Left forelimb (tissue), 1 donor: Measurements from ENCODE around the gene CXCR3.
"Not testable (repeated sequence)": the region's sequence is repeated elsewhere in the genome, so short reads cannot be mapped to it uniquely, and the experiment has no call there.

Experiments used
- DNase-seq: peaks from one replicate; pipeline ENCODE4 v3.0.0-alpha.2; 2018; ENCODE audit warnings: low spot score

Gene CXCR3

DNA sequence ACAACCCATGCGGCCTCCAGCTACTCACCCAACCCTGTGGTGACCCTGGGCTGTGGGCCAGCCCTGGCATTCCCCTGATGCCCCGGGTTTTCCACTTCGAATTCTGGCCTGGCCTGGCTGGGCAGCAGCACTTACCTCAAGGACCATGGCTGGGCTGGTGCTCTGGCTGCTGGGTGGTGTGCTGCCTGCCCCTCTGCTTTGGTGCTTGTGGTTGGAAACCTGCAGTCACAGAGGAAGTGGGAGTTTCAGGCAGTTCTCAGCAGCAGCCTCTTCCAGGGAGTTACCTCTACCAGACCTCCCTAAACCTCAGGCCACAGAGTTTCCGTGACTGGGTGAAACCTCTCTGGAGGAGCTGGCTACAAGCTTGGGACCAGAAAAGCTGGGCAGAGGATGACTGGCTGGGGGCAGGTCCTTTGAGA, at the start of gene CXCR3:
Gene CXCR3 (minus strand): TSS at position 209 of the 419 bp plus-strand sequence. CDS start 62 bp downstream, at position 147.
- no peak for DNase-seq

DNA sequence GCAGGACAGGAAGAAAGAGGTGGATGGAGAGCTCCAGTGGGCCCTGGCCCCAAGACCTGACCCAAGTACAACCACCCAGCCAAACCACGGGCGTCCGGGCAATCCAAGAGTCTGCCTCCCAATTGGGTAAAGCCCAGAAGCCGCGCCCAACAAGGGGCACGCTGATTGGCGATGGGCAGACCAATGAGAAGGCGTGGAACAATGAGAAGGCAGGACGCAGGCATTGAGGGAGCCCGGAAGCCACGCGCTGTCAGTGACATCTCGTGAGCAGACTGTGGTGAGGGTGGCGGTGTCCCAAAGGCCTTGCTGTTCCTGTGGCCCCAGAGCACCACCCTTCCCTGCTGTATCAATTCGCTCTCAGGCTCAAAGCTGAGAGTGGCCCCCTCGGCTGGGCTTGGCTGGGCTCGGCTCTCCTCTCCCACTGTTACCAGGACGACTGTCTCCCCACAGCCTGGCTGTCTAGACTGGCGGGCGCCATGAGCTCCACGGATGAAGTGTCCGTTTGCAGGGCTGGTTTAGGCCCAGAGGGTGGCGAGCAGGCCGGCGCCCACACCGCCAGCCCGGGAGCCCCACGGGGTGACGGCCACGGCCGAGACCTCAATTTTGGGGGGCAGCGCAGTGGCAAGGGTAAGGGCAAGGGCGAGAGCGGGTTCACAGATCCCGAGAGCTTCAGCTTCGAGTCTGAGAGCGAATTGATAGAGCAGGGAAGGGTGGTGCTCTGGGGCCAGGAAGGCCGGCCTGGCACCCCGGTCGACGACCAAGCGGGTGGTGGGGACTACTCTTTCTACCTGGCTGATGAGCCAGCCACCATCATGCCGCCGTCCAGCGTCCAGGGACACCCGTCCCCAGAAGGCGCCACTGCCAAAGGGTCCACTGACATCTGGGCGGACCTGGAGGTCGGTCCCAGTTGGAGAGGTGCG, 49.3 kb upstream of the CXCR3 start, which contains the start of gene LOC101059915:
Gene LOC101059915 (plus strand): TSS at position 219 of the 920 bp plus-strand sequence.
- no peak for DNase-seq

DNA sequence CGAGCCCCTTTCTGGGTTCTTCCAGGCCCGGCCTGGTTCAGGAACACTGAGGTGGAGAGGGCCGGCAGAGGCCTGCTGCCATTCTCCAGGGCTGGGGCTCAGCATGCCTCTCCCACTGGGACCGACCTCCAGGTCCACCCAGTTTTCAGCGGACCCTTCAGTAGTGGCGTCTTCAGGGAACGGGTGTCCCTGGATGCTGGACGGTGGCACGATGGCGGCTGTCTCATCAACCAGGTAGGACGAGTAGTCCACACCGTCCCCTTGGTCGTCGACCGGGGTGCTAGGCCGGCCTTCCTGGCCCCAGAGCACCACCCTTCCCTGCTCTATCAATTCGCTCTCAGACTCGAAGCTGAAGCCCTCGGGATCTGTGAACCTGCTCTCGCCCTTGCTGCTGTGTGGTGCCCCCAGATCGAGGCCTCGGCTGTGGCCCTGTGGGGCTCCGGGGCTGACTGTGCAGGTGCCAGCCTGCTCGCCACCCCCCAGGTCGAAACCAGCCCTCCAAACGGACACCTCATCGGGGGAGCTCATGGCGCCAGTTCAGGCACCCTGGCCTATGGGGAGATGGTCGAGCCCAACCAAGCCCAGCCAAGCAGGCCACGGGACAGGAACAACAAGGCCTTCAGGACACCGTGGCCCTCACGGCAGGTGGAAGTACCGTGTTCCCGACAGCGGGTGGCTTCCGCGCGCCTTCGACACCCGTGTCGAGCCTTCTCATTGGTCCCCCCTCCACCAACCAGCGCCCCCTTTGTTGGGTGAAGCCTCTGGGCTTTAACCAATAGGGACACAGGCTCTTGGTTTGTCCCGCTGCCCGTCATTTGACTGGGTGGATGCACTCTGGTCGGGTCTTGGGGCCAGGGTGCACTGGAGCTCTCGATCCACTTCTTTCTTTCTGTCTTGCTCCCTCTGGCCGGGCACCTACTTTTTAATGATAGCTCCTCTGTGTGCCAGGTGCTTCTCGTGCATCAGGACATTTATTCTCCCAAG, 48.2 kb upstream of the CXCR3 start:
- DNase-seq: no peak

DNA sequence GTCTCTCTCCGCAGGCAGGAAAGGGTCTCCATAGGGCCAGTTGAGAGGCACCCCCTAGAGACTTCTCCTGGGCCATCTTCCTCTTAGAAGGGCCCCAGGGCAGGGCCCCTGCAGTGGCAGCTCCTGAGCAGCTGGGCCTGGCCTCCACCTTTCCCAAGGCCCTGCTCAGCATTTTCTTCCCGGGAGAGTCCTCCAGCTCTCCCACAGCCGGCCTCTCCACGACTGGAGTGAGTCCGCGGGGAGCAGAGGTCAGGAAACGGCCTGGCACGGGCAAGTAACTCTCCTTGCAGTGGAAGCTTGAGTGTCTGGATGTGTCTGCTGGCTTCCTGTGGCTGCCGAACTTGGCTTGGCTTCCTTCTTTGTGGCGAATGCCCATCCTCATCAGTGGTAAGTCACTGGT, 47.4 kb upstream of the CXCR3 start:
- no peak for DNase-seq

DNA sequence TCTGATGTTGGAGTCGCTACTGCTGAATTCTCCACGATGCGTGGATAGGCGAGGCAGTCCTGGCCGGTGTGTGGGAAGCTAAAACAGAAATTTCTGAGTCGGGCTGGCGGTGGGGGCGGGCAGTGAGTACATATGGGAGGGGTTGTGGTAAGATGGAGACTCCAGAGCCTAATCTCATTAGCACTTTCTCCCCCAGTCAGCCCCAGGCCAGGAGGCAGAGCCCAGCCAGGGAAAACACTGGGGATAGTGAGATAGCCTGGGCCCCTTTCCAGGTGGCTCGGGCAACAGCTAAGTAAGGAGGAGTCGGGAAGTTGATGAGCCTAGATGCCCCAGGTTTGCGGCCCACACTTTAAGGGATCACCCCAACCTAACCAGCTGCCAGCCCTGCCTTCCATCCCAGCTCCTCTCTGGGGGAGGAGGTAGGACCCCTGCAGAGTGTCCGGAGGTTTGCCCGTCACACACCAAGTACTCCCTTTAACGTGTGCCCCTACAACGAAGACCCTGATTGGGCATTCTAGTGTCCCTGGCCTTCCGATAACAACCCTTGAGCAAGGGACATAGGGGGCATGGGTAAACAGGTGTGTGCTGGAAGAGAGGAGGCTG, 46.7 kb upstream of the CXCR3 start:
- DNase-seq: no peak

DNA sequence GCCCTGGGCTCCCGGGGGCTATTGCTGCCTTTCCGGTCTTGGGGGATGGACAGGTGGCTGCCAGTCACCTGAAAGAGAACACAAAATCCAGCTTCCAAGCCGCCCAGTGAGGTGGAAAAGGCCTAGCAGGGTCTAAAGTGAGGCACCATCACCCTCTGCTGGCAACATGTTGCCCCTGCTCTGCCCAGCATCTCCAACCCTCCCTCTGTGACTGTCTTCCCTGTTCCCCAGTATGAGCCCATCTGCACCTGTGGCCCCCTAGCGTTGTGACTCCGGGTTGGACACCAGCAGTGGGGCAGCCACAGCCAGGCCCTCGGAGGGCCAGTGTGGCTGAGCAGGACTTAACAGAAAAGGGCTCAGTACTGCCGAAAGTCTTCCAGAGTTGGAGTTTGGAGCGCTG, 45.9 kb upstream of the CXCR3 start:
- DNase-seq: not testable (repeated sequence)

DNA sequence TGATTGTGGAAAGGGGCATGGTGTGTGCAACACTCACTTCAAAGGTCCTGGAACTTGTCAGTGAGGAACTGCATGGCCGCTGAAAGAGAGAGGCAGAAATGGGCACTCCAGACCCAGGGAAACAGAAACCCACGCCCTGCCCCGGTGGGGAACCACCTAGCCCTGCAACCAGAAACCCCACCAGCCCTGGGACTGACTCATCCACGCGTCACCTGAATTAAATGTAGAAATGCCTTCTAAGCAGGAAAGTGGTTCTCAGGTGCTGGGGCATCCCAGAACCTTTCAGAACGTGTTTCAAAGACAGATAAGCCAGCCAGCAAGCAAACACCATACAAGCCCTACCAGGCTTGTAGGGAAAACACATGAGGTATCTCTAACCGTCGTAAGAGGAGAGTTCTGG, 44.9 kb upstream of the CXCR3 start:
- not testable (repeated sequence) for DNase-seq

DNA sequence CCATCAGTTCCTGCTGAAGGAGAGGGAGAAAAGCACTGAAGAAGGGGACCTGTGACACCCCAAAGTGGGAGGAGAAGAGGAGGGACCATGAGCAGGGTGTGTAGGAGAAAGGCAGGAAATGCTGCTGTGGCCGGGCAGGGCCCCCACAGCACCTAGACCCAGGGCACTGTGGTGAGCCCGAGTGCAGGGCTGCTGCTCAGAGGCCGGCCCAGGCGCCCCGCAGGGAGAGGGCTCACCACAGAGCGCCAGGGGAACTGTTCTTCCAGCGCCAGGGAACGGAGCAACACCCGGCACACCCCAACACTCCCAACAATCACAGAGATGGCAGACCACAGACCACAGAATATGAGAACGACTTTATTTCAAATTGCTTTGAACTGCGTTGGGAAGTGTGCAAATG, 44.3 kb upstream of the CXCR3 start:
- not testable (repeated sequence) for DNase-seq

DNA sequence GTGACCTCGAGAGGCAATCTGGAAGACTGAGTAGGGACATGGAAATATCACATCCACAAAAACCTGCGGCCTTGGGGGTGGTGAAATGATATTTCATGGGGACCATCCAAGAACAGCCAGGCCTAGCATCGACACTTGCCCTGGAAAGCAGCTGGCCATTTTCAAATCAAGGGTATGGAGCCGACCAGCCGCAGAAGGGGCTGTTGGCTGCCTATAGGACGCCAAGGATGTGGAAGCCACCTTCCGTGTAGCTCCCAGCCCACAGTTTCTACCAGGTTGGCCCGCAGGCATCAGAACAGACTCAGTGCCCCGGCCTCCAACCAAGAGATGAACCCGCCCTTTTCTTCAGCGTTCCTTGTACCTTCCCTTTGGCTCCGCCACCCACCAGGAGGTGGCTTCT, 43.6 kb upstream of the CXCR3 start:
- DNase-seq: no peak

DNA sequence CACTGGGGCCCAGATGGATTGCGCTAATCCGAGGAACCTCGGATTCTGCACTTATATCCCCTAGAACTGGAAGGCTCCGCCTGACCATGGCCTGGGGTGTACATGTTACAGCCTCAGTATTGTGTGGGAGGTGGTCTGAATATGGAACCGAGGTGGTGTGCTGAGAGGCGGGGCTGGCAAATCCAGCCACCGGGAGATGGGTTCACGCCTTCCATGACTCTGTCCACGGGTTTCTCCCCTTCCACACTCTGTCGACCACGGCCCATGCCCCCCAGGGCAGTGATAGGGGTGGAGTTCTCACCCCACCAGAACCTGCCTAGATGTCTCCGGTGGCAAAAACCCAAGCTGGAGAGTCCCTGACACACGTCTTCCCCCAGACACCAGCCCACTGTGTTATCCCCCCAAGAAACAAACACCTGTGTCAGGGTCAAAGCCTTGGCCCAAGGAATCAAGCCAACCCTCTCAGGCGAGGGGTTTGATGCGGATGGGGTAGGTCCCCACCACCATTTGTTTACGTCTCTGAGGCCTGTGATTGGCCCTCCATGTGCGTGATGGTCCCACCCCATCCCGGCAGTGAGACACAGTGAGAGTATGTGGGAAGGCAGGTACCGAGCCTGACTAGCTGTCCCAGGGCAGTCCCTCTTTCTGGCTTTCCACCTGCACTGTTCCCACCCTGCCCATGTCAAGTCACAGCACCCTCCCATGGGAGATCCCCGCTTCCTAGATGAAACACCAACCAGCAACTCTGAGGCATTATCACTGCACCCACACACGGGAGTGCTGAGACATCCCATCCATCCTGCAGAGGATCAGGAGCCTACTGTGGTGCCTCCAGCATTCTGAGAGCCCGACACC, 42.5 kb upstream of the CXCR3 start:
- DNase-seq: no peak

DNA sequence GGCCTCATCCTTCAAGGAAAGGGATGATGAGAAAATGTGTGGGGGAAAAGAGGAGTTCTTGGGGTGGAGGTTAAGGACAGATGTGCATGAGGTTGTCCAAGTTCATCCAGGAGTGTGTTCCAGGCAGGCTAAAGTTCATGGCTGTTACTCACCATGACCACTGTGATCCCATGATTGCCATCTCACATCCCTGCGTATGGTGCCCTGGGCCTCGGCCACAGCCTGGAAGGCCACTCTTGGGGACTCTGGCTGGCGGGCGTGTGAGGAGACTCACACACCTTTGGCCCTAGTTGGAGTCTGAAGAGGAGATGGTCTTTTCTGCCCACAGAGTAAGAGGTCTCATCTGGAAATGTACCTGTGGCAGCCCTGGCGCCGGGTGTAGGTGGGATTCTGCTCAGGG, 41.6 kb upstream of the CXCR3 start:
- no peak for DNase-seq

DNA sequence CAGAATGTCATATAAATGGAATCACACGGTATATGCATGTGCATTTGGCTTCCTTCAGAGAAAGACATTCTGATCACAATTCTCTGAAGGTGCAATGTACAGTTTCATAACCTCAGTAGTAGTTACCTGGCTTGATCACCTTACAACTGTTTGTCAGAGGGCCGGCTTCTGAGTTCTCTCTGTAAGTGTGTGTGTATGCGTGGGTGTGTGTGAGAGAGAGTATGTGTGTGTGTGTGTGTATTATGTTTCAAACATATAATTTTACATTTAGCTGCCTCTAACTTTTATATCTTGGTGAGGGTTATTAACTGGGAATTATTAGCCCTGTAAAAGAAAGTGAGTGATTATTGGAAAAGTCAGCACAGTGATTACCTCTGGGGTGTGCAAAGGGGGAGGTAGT, 41.0 kb upstream of the CXCR3 start:
- no peak for DNase-seq

DNA sequence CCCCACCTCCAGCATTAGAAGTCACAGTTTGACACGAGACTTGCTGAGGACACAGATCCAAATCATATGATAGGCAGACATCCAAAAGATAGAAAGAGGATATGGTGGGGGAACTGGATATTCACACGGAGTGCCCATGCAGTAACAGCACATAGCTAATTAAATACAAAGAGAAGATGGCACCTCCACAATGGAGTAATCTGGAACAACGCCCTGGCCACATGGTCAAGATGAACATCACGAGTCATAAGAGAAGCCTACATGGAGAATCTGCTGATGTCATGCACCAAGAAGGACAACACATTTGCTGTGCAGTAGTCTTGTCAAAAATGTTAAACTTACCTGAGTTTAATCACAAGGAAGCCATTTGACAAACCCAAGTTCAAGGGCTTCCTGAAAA, 39.0 kb upstream of the CXCR3 start:
- no peak for DNase-seq

DNA sequence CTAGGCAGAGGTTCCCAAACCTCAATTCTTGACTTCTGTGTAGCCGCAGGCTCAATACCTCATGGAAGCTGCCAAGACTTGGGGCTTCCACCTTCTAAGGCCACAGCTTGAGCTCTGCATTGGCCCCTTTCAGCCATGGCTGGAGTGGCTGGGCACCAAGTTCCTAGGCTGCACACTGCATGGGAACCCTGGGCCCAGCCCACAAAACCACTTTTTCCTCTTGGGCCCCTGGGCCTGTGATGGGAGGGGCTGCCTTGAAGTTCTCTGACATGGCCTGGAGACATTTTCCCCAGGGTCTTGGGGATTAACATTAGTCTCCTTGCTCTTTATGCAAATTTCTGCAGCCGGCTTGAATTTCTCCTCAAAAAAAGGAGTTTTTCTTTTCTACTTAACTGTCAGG, 35.0 kb upstream of the CXCR3 start:
- DNase-seq: no peak

DNA sequence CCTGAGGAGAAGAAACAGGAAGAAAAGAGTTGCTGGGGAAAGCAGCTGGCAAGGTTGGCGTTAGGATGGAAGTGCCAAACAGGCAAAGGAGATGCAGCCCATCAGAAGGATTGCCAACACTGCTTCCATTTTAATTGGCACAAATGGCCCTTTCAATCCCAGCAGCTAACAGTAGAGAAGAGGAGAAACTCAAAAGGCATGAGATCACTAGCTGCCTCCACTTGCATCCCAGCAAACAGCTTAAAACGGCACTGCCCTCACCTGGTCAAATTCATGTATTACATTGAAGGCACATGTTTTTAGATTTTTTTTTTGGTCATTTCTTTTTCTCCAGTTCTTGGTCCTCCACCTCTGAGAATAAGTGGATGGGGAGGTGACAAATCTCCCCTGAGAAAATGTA, 34.1 kb upstream of the CXCR3 start:
- DNase-seq: no peak

DNA sequence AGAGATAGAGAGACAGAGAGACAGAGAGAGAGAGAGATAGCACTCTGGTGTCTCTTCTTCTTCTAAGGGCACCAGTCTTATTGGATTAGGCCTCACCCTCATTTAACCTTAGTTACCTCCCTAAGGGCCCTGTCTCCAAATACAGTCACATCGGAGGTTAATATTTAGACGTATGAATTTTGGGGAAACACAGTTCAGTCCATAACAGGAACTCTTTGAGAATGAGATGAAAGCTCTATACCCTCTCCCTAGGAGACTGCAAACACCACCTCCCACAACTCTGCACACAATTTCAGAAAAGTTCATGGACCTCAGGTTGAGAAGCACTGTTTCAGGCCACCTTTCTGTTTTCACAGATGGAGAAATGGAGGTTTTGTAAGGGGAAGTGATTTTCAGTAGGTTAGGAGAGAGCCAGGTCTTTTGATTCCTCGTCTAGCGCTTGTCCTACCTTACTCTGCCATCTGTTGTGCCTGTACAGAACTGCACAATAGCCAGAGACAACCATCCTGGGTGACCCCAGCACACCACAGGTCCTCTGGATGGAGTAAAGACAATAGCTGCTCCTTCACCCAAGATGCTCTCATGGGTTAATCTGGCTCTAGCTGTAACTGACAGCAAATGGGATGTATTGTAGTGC, 32.1 kb upstream of the CXCR3 start:
- DNase-seq: no peak

DNA sequence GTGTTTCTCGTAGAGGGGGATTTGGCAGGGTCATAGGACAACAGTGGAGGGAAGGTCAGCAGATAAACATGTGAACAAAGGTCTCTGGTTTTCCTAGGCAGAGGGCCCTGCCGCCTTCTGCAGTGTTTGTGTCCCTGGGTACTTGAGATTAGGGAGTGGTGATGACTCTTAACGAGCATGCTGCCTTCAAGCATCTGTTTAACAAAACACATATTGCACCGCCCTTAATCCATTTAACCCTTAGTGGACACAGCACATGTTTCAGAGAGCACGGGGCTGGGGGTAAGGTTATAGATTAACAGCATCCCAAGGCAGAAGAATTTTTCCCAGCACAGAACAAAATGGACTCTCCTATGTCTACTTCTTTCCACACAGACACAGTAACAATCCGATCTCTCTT, 26.1 kb upstream of the CXCR3 start:
- not testable (repeated sequence) for DNase-seq

DNA sequence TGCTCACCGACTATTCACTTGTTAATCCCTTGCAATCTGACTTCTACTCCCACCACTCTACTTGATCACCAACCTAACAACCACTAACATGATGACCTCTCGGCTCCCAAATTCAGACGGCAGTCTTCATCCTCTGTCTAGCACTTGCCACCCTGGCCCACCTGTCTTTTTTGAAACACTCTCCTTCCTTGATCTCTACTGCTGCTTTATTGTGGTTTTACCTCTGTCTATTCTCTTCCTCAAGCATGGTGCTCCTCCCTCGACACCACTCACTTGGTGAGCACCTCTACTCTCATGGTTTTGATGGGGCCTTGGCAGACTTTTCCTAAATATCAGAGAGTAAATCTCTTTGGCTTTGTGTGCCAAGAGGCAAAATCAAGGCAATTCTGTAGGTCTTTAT, 21.7 kb upstream of the CXCR3 start:
- DNase-seq: no peak

DNA sequence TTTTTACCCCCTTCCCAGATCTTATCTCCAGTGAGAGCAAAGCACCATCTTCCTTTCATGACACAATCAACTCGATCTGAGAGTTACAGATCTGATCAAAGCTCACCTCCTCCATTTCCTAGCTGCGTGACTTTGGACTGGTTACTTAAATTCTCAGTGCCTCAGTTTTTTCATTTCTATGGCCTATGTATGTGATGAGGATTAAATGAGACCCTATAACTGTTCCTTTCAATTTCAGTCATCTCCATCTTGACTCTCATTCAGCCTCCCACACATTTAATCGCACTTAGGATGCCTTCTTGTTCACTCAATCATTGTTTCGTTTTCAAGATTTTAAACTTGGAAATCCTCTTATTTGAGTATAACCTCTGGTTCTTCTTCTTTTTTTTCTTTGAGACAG, 20.1 kb upstream of the CXCR3 start:
- DNase-seq: no peak

DNA sequence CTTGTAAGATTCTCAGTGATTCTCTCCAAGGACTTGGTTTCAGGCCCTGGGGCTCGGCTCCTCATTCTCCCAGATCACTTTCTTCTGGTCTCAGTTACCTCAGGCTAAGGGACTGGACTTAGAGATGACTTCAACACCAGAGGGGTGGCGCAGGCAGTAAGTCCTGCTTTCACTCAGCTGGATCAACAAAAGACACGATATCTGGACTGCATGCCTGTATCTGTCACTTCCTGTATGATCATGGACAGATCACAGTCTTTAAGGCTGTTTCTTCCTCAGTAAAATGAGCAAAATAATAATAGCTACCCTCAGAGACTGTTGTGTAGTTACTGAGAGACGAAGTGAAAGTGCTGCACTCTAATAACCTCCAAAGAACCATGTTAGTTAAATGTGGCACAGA, 19.5 kb upstream of the CXCR3 start:
- DNase-seq: no peak

DNA sequence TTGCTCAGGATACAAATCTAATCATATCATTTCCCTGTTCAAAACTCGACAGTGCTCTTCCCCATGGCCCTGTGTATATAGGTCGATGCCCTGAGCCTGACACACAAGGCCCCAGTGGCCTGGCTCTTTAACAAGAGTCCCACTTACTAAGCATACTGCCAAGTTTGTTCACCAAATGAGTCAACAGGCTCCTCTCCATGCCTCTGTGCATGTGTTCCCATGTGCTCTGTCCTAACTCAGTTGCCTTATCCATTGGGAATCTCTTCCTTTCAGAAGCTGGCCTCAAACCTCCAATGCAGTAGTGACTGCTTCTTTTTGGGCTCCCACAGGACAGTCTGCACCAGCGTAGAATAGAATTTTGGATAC, 18.9 kb upstream of the CXCR3 start:
- no peak for DNase-seq
